ENCODE measurements around the gene COL6A1. TPM values are rescaled to one million over a fixed set of nuclear protein-coding genes. Genes with fewer than 3 reads are reported as not detected.
A peak's percentile ranks its signal among the peaks of the same experiment; 100 is the strongest.

The COL6A1 gene
- total RNA-seq, 1 experiment from 2014 or later = 87.5 TPM

DNA sequence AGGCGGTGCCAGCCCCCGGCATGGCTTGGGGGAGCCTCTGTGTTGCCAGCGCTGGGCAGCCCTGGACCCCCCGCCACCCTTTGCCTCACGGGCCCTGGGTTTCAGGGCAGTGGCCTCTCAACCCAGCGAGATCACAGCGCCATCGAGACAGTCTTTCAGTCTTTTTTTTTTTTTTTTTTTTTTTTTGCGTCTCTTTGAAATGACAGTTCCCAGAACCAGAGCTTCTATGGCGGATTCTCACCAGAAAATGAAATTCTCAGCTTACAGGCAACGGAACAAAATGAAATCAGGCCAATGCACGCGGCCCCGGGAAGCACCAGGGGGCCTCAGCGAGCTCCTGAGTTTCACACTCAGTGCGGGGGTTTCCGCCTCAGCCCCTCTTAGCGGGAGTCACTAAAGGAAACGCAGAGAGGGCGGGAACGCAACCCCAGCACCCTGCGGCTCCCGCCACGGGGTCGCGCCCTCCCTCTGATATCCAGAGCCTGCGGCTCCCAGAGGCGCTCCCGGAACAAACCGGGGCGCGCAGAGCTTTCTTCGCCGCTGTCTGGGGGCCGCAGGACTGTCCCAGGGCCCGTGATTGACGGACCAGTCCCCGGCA lies 8.0 kb upstream of the COL6A1 start:
- H4K20me1 ChIP-seq (ENCODE audit: insufficient read depth) = no peaks in the 10 kb centered on the region
- TF ChIP-seq, protein P1, sequence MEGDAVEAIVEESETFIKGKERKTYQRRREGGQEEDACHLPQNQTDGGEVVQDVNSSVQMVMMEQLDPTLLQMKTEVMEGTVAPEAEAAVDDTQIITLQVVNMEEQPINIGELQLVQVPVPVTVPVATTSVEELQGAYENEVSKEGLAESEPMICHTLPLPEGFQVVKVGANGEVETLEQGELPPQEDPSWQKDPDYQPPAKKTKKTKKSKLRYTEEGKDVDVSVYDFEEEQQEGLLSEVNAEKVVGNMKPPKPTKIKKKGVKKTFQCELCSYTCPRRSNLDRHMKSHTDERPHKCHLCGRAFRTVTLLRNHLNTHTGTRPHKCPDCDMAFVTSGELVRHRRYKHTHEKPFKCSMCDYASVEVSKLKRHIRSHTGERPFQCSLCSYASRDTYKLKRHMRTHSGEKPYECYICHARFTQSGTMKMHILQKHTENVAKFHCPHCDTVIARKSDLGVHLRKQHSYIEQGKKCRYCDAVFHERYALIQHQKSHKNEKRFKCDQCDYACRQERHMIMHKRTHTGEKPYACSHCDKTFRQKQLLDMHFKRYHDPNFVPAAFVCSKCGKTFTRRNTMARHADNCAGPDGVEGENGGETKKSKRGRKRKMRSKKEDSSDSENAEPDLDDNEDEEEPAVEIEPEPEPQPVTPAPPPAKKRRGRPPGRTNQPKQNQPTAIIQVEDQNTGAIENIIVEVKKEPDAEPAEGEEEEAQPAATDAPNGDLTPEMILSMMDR (IDR thresholded peaks at IDR 0.05 in 2 of 3, conservative IDR thresholded peaks at IDR 0.05 in 1 of 3; ENCODE audit: borderline replicate concordance in 1 of 3, insufficient read depth in 1 of 3, low read depth in 2 of 3, low read length in 2 of 3) = peak in 2 of 3 experiments; percentile 70 to 76; a peak in 4 of 6 replicates
- TF ChIP-seq ATF3 (IDR thresholded peaks at IDR 0.05) (no peak), SRF (IDR thresholded peaks at IDR 0.05; ENCODE audit: low read depth) (no peak), RAD21 (IDR thresholded peaks at IDR 0.05; ENCODE audit: low read depth) (no peak), ZFX (IDR thresholded peaks at IDR 0.05) (no peak), CEBPB (IDR thresholded peaks at IDR 0.05; ENCODE audit: low read depth) (no peak)
- peak overlapping the region; percentile 47 to 60 for H3K4me3 ChIP-seq (replicated peaks in 1 of 2; ENCODE audit: low read depth in 1 of 2, low read length in 2 of 2)
- no TSS peak for BruUV-seq (replicated peaks)
- H2AFZ ChIP-seq (ENCODE audit: low read depth, low read length, poor library complexity, severe bottlenecking) = peak overlapping the region; percentile 38
- peak; percentile 35 for DNase-seq (ENCODE audit: low read depth, low spot score)
- peak overlapping the region; percentile 95 for H3K4me2 ChIP-seq (ENCODE audit: low read length)
- peak overlapping the region; percentile 71 for H3K9ac ChIP-seq (ENCODE audit: low read length)
- ChIA-PET CTCF (interaction anchor here (0.7 to 1.4 kb wide), 8 partner anchors 40 to 662 kb away, joined by 3 to 18 read pairs (median 3); partner anchors contain the start of genes MCM3AP, PRMT2 and YBEY), POLR2A (interaction anchor here (0.6 to 0.7 kb wide), 3 partner anchors 102 to 259 kb away, joined by 3 to 5 read pairs (median 3); no protein-coding TSS in a partner anchor), RAD21 (ENCODE audit: low non-redundant PET in 1 of 2, low total read pairs in 2 of 2, uncharacterized antibody in 2 of 2, unreplicated experiment in 2 of 2) (interaction anchor here in 1 of 2 experiments (1.1 kb wide), 1 partner anchor 170 kb away, joined by 5 read pairs; no protein-coding TSS in a partner anchor)
- peaks cover 23 to 36% of the 10 kb centered on the region in 2 experiments for H3K4me1 ChIP-seq (ENCODE audit: control insufficient read depth in 1 of 2, insufficient read depth in 2 of 2, low read length in 2 of 2)
- H3K36me3 ChIP-seq (ENCODE audit: control insufficient read depth in 1 of 2, insufficient read depth in 2 of 2, low read length in 2 of 2) = no peaks in the 10 kb centered on the region
- peak; percentile 52 for ATAC-seq
- H3K9me3 ChIP-seq (ENCODE audit: control insufficient read depth in 1 of 2, insufficient read depth in 1 of 2, low read depth in 1 of 2, low read length in 2 of 2) = no peaks in the 10 kb centered on the region
- intact Hi-C loops (cut with micrococcal nuclease) = loop anchor here (5.0 to 10.0 kb wide), 4 partner anchors 129 to 351 kb away; partner anchors contain the start of genes C21orf58 and PCNT
- no peaks in the 10 kb centered on the region for H3K79me2 ChIP-seq (ENCODE audit: insufficient read depth, low read length)
- no peaks in the 10 kb centered on the region for H3K9me2 ChIP-seq (ENCODE audit: insufficient read depth)
- no peaks in the 10 kb centered on the region for H3K27me3 ChIP-seq (ENCODE audit: insufficient read depth, low read length)
- H3K27ac ChIP-seq (ENCODE audit: low read depth, low read length) = peak overlapping the region; percentile 93
